EH (cell line): ENCODE data around the gene TM9SF4.
"Not testable (repeated sequence)": the region's sequence is repeated elsewhere in the genome, so short reads cannot be mapped to it uniquely, and the experiment has no call there.

Experiments
- DNase-seq: peaks from one replicate; pipeline ENCODE4 v3.0.0-alpha.2; 2015; ENCODE audit warnings: low read depth

The TM9SF4 gene

DNA sequence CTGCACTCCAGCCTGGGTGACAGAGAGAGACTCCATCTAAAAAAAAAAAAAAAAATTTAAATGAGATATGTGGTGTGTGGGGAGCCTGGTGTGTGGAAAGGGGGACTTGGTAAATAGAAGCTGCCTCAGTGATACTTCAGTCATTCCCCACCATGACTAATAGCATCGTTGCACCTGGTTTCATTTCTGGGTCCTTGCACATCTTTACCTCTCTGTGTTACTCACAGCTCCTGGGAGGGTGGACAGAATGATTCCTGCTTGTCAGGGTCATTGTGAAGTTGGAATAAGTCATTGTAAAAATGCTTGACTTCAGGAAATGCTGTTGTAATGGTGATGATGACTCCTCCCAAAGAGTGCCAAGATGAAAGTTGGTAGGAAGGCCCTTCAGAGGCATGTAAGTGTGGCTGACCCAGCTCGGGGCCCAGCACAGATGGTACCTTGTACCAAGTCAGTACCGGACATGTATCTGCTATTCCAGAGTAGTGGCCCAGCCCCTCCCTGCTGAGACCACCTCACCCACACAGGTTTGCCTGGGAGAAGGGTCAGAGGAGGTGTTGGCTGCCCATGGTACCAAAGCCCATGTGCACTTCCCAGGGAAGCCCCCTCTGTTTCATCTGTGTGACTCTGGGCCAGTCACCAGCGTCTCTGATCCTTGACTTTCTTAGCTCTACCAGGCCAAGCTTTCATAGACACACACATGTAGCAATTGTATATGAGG, 49.6 kb downstream of the TM9SF4 start:
- DNase-seq = no peak

DNA sequence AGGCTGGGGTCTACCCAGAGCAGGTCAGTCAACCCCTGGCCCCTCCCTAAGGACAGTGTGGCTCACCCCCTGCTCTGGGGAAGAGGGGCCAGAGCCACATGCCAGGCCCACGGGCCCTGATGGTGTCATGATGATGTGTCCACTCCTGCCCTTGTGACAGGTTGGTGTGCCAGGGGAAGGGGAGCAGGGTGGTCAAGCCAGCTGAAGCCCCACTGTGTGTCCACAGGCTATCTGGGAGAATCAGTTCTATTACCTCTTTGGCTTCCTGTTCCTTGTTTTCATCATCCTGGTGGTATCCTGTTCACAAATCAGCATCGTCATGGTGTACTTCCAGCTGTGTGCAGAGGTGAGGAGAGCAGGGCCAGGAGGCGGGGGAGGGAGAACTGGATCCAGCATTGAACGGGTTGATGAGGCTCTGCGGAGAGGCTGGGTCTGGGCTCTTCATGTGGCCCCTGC, 50.3 kb downstream of the TM9SF4 start:
- no peak for DNase-seq

DNA sequence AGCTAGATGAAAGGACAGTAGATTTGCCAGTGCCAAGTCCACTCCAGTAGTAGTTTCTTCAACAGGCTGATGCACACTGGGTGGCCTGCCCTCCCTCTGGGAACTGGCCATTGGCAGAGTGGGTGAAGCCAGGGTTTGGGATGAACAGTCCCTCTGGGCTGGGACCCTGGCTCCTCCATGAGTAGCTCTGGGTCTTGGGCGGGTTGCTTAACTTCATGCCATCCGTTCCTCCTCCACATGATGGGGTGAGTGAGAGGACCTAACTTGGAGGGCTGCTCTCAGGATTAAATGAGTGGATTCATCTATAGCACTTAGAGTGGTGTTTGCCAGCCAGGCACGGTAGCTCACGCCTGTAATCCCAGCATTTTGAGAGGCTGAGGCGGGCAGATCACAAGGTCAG, 50.8 kb downstream of the TM9SF4 start:
- DNase-seq = no peak

DNA sequence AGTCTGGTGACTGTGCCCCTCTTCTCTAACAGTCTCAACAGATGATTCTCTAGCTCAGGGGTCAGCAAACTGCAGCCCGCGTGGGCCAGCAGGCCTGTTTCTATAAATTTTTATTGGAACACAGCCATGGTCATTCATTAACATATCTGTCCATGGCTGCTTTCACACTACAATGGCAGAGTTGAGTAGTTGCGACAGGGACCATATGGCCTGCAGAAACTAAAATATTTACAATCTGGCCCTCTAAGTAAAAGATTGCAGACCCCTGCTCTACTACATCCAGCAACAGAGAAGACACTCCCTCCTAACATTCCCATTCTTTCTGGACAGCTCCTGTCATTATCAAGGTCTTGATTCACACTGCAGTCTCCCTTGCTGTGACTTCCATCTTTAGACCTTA, 52.8 kb downstream of the TM9SF4 start:
- DNase-seq = no peak

DNA sequence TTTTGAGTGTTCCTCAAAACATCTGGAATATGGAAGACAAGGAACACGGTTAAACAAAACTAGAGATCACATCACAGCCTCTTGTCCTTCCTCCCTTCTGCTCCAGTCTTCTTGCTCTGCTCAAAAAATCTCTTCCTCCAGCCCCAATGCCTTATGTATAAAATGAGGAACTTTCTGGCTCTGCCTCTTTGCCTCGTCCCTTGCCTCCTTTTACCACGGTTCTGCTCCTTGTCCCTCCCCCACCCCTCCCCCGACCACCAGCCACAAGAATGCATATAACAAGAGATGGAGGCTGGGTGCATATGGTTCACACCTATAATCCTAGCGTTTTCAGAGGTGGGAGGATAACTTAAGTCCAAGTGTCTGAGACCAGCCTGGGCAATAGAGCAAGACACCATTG, 54.4 kb downstream of the TM9SF4 start:
- no peak for DNase-seq

DNA sequence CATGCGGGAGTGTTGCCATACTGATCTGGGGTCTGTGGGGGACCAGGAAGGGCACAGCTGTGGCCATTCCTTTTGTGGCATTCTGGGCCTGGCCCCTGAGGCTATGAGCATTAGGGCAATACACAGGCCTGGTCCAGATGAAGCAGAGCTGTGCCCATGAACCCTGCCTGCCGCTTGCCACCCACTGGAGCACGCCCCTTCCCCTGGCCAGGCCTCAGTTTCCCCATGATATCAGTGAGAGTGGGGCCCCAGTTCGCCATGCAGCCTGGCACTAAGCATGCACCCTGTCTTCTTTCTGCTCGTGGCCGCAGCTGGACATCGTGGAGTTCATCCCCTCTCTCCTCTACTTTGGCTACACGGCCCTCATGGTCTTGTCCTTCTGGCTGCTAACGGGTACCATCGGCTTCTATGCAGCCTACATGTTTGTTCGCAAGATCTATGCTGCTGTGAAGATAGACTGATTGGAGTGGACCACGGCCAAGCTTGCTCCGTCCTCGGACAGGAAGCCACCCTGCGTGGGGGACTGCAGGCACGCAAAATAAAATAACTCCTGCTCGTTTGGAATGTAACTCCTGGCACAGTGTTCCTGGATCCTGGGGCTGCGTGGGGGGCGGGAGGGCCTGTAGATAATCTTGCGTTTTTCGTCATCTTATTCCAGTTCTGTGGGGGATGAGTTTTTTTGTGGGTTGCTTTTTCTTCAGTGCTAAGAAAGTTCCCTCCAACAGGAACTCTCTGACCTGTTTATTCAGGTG, 55.6 kb downstream of the TM9SF4 start:
- DNase-seq = no peak

DNA sequence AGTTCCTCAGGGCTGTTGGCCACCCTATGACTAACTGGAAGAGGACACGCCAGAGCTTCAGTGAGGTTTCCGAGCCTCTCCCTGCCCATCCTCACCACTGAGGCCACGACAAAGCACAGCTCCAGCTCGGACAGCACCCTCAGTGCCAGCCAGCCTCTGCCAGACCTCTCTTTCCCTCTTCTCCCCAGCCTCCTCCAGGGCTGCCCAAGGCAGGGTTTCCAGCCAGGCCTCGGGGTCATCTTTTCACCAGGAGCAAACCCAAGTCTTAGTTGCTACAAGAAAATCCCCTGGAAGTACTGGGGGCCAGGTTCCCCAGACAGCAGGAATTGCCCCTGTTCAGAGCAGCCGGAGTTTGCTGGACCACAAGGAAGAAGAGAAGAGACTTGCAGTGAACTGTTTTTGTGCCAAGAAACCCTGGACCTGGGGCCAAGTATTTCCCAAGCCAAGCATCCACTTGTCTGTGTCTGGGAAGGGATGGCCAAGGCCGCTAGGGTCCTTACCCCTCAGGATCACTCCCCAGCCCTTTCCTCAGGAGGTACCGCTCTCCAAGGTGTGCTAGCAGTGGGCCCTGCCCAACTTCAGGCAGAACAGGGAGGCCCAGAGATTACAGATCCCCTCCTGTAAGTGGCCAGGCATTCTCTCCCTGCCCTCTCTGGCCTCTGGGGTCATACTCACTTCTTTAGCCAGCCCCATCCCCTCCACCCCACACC, 56.5 kb downstream of the TM9SF4 start:
- DNase-seq = no peak

DNA sequence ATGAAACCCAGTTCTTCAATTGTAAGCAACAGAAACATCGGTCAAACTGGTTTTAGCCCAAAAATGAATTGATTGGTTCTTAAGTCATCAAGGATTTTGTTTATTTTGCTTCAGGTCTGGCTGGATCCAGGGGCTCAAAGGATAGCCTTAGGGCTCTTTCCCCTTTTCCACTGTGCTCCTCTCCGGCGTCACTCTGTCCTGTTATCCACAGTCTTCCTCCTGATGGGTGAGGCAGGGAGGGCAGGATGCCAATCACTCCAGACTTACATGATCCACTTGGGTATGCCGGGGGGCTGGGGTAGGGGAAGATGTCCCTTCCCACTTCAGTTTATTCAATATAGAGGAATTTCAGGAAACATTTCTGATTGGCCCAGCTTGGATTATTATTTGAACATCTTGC, 58.0 kb downstream of the TM9SF4 start:
- no peak for DNase-seq

DNA sequence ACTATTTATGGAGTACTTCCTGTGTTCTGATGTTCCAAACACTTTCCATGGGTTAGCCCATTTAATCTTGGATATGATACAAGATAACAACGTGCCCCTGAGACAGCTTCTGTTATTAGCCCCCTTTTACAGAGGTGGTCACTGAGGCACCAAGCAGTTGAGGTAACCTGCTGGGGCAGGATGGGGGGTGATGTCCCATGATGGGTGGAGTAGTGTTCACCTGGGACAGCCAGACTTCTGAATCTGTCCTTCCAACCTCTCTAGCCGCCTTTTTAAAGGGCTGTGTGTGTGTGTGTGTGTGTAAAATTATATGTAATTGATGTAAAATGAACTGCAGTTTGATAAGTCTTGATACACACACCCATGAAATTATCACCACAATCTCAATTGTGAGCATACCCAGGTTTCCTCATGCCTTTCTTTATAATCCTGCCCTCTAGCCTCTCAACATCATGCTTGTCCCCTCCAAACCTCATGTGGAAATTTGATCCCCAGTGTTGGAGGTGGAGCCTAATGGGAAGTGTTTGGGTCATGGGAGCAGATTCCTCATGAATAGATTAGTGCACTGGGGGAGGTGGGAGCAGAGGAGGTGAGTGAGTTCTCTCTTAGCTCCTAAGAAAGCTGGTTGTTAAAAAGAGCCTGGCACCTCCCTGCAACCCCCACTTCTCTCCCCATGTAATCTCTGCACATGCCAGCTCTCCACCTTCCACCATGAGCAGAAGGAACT, 58.8 kb downstream of the TM9SF4 start:
- peak; percentile 66 for DNase-seq

DNA sequence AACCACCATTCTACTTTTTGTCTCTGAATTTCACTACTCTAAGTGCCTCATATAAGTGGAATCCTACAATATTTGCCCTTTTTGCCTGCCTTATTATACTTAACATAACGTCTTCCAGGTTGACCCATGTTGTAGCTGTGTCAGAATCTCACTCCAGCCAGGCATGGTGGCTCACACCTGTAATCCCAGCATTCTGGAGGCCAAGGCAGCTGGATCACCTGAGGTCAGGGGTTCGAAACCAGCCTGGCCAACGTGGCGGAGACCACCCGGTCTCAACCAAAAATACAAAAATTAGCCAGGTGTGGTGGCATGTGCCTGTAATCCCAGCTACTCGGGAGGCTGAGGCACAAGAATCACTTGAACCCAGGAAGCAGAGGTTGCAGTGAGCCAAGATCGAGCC, 68.2 kb downstream of the TM9SF4 start:
- DNase-seq = not testable (repeated sequence)

DNA sequence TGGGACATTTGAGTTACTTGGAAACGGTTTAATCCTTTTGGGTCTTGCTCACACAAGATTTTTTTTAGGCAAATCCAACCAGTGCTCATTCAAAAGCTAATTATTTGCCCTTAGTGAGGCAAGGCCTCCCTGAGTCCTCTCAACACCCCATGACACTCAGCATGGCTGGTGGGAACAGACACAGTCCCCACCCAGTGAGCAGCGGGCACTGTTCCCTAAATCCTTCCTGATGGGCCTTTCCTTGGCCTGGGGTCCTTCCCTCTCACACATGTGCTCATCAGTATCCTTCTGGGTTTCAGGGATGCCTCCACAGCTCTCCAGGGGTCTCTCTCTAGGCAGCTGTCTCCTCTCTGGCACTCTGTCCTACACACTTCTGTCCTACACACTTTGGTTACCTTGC, 70.0 kb downstream of the TM9SF4 start:
- no peak for DNase-seq

DNA sequence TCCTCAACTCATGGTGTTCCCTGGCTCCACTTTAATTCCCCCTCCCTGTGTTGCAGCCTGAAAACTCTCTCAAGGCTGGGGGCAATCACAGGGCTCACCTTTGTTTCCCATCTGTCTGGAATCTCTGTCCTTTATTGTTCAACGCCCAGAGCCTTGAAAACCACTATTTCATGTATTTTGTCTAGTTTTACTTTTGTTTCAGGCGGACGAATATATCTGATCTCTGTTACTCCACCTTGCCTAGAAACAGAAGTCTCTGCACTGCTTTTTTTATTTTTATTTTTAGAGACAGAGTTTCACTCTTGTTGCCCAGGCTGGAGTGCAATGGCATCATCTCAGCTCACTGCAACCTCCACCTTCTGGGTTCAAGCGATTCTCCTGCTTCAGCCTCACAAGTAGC, 70.4 kb downstream of the TM9SF4 start:
- no peak for DNase-seq

DNA sequence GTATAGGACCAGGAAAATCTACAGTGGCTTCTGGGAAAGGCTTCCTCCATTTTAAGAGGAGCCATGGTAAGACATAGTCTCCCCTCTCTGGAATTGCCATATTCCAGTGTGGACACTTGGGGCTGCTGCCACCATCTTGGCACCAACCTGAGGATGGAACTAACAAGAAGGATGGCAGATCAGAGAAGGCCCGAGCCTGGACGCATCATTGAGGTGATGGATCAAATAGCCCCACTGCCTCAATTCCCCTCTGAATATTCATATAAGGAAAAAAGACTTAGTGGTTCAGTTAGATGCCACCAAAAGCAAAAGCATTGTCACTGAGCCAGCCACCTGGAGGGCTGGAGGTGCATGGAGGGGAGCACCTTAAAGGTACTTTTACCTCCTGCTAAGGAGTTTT, 72.1 kb downstream of the TM9SF4 start:
- DNase-seq = no peak

DNA sequence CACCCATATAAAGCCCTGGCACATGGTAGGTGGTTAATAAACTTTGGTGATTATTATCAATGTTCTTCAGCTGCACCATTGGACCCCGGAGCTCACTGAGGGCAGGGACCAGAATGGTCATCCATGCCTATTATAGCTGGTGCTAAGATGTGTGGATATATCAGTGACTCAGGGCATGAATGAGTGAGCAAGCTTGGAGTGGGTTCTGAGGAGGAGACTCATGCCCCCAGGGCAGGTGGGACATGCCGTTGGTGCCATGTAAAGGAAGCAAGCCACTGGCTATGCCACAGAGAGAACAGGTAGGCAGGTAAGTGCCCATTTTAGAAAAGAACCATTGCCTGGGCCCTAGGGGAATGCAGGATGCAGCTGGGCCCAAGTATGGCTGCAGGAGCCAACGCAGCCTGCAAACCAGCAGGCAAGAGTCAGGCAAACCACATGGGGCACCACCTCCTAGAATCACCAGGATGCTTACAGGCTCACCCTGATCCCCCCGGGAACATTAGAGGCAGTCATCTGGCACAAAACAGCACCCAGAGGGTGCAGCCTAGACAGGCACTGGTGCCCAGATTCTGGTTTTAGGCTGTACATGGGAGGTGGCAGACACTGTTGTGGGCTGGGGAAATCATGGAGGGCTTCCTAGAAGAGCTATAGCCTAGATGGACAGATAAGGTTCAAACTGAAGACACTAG, 74.6 kb downstream of the TM9SF4 start:
- DNase-seq = no peak

DNA sequence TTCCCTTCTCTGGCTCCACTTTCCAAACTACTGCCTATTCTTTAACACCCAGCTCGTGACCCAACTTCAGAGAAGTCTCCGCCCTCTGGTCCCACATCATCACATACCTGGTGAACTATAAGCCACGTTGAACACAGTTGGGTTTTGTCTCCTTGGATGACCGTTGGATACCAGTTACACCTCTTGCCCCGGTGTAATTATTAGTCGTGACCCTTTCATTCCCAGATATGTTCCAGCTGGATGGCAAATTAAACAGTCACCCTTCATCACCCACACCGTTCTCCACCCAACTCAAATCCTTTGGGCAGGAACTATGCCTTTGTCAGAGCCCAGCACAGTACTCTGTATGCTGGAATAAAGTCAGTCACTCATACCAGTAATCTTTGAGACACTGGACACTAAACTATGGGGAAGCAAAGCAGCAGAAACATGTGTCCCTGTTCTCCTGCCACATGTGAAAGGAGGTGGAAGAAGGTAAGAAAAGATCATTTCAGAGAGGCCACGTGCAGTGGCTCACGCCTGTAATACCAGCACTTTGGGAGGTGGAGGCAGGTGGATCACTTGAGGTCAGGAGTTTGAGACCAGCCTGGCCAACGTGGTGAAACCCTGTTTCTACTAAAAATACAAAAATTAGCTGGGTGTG, 75.6 kb downstream of the TM9SF4 start:
- no peak for DNase-seq

DNA sequence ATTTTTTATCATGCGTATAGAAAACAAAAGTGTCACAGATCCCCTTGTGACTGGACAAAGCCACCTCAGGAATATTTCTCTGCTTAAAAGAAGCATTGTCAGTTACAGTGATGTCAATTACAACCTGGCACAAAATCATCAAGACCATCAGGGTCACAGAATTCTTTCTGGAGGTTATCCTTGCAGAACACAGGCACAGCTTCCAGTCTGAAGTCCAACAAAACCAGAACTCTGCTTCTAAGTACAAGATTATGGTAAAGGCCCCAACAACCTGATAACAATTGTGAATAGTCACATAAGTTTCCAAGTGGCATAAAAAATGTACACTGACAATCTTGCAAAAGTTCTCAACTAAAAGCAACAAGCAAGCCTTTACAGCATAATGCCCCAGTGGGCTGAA, 77.0 kb downstream of the TM9SF4 start:
- no peak for DNase-seq

DNA sequence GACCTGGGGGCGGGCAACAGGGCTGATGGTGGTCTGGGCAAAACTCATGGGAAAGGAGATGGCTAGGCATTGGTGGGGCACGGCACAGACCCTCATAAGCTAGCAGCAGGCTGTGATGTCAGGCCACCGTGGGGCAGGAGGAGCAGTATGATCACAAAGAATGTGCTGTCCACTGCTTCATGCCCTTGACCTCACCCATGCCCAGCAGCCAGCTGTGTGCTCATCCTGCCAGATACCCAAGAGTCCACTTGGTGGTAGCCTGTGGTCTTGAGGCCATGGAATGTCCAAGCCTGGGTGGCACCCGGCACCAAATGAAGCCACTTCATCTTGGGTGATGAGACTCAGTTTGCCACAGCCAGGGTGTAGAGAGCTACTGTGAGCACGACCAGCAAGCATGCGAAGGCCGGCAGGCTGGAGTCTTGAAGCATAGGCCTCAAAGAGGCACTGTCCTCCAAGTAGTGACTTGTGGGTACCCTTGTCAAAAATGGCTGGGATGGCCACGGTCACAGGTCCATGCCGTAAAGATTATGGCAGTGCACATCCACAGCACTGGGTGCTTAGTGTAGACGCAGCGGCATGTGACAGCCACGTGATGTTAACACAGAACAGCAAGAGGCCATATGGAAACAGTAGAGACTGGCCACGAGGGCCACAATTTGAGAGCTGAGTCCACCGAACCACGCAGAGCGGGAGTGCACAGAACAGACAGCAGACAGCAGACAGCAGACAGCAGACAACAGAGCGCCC, 79.0 kb downstream of the TM9SF4 start:
- no peak for DNase-seq

DNA sequence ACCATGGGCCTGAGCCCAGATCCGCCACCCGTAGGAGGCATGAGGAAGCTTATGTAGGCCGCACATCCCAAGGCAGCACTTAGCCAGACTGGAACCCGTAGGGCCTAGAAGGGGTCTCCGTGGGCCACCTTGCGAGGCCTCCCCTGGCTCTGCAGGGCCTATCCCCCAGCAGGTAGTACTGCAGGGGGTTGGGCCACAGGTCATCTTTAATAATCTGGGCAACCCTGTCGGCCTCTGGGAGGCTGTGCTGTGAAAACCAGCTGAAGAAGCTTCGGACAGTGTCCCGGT, 79.6 kb downstream of the TM9SF4 start:
- no peak for DNase-seq

DNA sequence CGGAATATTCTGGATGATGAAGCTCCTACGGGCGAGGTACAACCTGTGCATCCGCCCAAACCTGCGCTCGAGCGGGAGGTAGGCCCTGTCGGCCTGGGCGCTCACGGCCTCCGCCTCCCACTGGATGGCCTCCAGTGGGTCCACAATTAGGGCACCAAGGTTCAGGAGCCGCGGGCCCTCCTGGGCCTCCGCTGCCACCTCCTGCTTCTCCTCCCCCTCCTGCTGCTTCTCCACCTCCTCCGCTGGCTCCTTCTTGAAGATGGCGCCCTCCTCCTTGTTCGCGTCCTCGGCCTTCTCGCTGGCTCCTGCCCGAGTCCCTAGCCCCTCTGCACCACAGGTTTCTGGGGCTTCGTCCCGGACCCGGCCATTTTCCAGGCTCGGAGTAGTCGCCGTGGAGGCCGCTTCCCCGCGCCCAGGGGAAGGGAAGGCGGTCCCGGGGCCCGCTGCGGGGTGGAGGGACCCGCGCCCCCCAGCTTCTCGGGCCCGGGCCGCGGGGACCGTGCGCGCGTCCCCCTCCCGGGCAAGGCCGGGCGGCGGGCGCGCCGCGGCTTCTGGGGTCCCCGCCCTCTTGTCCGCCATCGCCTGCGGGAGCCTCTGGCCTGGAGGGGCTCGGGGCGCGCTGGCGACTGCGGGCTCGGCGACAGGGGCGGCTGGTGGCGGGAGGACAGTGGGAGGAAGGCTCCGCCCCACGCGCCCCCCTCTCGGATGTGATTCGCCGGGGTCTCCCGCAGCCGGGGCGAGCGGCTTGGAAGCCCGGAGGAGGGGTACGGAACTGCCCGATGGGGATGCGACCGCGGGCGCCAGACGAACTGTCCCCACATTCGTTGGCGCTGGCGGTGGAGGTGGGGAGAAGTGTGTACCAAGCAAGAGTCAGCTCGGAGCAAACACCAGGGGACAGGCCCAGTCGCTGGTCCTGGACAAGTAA, 80.4 kb downstream of the TM9SF4 start:
- DNase-seq = peak; percentile 51
